Fibroblast of mammary gland (primary cell): Measurements from ENCODE around the gene CR2.

Experiments used
- DNase-seq: peaks from one replicate; pipeline ENCODE4 v3.0.0-alpha.2; 2010; ENCODE audit warnings: low read depth
- H3K4me3 ChIP-seq: 2 replicates; pipeline ENCODE4 v1.5.1; 2011; ENCODE audit warnings: low read depth, mild to moderate bottlenecking, low read length, moderate library complexity; ENCODE audit not compliant: control insufficient read depth
- CTCF ChIP-seq: conservative IDR thresholded peaks from 2 replicates; pipeline ENCODE4 v1.5.1; 2011; ENCODE audit warnings: low read depth, low read length, inconsistent platforms; ENCODE audit not compliant: control insufficient read depth, insufficient read depth

CR2 gene

GRCh38 chr1:207417076-207417475 lies 37.1 kb upstream of the CR2 start:
- no peak for TF ChIP-seq CTCF
- H3K4me3 ChIP-seq = no peak overlapping the region
- DNase-seq = no peak

- DNase-seq = no peak
- no peak overlapping the region for H3K4me3 ChIP-seq
These were observed 35.8 kb upstream of the CR2 start for GRCh38 chr1:207418351-207418750.

GRCh38 chr1:207420109-207420508 lies 34.0 kb upstream of the CR2 start:
- no peak overlapping the region for H3K4me3 ChIP-seq
- no peak for DNase-seq
- TF ChIP-seq CTCF = no peak

More at GRCh38 chr1:207418351-207418750, 35.8 kb upstream of the CR2 start:
- no peak for TF ChIP-seq CTCF

DNA sequence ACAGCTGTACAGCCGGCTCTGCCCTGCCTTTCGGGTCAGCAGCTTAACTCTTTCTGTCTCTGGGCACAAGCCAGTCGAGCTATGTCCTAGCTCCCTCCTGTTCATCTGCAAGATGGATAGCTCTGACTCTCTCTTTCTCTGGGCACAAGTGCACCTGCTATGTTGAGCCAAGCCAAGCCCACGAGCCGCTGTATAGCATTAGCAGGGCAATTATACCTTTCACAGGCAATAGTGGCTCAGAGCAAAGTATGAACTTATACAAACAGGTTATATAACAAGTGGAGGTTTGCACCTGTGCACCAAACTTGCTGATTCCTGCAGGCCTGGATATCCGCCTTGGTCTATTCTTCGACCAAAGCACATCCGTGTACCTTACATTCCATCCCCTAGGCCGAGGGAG lies 33.0 kb upstream of the CR2 start:
- no peak overlapping the region for H3K4me3 ChIP-seq
- DNase-seq = no peak
- no peak for TF ChIP-seq CTCF

DNA sequence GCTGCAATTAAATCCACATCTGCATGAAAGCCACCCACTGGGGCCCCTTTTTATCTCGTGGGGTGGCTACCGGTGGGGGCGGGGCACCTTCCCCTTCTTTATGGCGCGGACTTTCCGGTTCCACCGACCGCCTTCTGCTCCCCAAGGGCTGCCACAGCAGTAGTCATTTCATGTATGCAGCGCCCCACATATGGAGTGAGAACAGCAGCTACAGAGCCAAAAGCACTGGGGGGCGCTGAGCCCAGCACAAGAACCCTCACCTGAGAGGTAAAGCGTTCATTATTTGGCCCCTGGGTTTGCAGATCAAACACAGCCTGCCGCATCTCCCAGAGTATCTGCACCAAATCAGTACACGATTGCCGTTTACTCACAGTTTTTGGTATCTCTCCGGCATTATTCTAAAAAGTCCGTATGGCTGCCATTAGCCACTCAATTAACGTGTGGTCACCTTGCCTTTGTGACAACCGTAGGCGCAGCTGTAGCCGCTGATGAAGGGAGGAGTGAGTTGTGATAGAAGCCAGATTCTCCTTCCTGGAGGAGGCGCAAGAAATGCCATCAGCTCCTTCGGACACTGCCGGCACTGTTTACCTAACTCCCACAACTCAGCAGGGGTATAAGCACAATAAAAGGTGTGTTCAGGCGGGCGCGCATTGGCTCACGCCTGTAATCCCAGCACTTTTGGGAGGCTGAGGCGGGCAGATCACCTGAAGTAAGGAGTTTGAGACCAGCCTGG lies 30.4 kb upstream of the CR2 start:
- no peak overlapping the region for H3K4me3 ChIP-seq
- no peak for DNase-seq
- no peak for TF ChIP-seq CTCF

GRCh38 chr1:207424570-207425131 lies 29.5 kb upstream of the CR2 start:
- H3K4me3 ChIP-seq = no peak overlapping the region
- no peak for TF ChIP-seq CTCF
- no peak for DNase-seq
